Measurements from ENCODE around the gene RANBP9. TPM values are rescaled to one million over a fixed set of nuclear protein-coding genes. Genes with fewer than 3 reads are reported as not detected.

The RANBP9 gene
- total RNA-seq, 1 donor from 2014 or later = 72.0 TPM

- Mint-ChIP-seq H3K4me3 (ENCODE audit: unreplicated experiment) (no peak overlapping the region), H3K27ac (ENCODE audit: unreplicated experiment) (peak overlapping the region; percentile 14), H3K36me3 (ENCODE audit: low read depth) (no peaks in the 10 kb centered on the region), H3K9me3 (ENCODE audit: low read depth) (no peaks in the 10 kb centered on the region), H3K27me3 (ENCODE audit: low read depth) (no peaks in the 10 kb centered on the region), H3K4me1 (ENCODE audit: low read depth) (peaks cover 79% of the 10 kb centered on the region)
- no peak for DNase-seq (ENCODE audit: low spot score)
- TF ChIP-seq, protein P1, sequence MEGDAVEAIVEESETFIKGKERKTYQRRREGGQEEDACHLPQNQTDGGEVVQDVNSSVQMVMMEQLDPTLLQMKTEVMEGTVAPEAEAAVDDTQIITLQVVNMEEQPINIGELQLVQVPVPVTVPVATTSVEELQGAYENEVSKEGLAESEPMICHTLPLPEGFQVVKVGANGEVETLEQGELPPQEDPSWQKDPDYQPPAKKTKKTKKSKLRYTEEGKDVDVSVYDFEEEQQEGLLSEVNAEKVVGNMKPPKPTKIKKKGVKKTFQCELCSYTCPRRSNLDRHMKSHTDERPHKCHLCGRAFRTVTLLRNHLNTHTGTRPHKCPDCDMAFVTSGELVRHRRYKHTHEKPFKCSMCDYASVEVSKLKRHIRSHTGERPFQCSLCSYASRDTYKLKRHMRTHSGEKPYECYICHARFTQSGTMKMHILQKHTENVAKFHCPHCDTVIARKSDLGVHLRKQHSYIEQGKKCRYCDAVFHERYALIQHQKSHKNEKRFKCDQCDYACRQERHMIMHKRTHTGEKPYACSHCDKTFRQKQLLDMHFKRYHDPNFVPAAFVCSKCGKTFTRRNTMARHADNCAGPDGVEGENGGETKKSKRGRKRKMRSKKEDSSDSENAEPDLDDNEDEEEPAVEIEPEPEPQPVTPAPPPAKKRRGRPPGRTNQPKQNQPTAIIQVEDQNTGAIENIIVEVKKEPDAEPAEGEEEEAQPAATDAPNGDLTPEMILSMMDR (IDR thresholded peaks at IDR 0.05) = no peak
Observed at GRCh38 chr6:13662651-13663334, 48.8 kb downstream of the RANBP9 start.

- no peaks in the 10 kb centered on the region for H3K9me3 Mint-ChIP-seq (ENCODE audit: low read depth)
- peaks cover 75% of the 10 kb centered on the region for H3K4me1 Mint-ChIP-seq (ENCODE audit: low read depth)
- no peaks in the 10 kb centered on the region for H3K36me3 Mint-ChIP-seq (ENCODE audit: low read depth)
- H3K4me3 Mint-ChIP-seq (ENCODE audit: unreplicated experiment) = no peak overlapping the region
- H3K27me3 Mint-ChIP-seq (ENCODE audit: low read depth) = no peaks in the 10 kb centered on the region
- peak overlapping the region; percentile 7 for H3K27ac Mint-ChIP-seq (ENCODE audit: unreplicated experiment)
- TF ChIP-seq, protein P1 (IDR thresholded peaks at IDR 0.05) = no peak
- DNase-seq (ENCODE audit: low spot score) = no peak
Observed at GRCh38 chr6:13661647-13662046, 50.0 kb downstream of the RANBP9 start.

GRCh38 chr6:13660893-13661292 is 50.7 kb downstream of the RANBP9 start:
- DNase-seq (ENCODE audit: low spot score) = no peak
- Mint-ChIP-seq H3K4me1 (ENCODE audit: low read depth) (peaks cover 69% of the 10 kb centered on the region), H3K4me3 (ENCODE audit: unreplicated experiment) (no peak overlapping the region), H3K9me3 (ENCODE audit: low read depth) (no peaks in the 10 kb centered on the region), H3K27ac (ENCODE audit: unreplicated experiment) (peak overlapping the region; percentile 45), H3K27me3 (ENCODE audit: low read depth) (no peaks in the 10 kb centered on the region), H3K36me3 (ENCODE audit: low read depth) (no peaks in the 10 kb centered on the region)
- TF ChIP-seq, protein P1 (IDR thresholded peaks at IDR 0.05) = no peak

DNA sequence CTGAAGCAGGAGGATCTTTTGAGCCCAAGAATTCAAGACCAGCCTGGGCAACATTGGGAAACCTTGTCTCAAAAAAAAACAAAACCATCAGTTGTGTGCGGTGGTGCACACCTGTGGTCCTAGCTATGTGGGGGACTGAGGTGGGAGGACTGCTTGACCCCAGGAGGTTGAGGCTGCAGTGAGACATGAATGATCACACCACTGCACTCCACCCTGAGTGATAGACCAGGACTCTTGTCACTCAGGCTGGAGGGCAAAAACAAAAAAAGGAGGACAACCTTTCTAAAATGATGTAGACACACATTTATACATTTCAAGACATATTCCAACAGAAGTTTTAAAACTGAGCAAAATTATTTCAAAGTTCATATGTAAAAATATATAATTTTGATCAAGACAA is 51.4 kb downstream of the RANBP9 start:
- no peaks in the 10 kb centered on the region for H3K27me3 Mint-ChIP-seq (ENCODE audit: low read depth)
- peak overlapping the region; percentile 18 for H3K27ac Mint-ChIP-seq (ENCODE audit: unreplicated experiment)
- no peaks in the 10 kb centered on the region for H3K9me3 Mint-ChIP-seq (ENCODE audit: low read depth)
- DNase-seq (ENCODE audit: low spot score) = no peak
- no peak overlapping the region for H3K4me3 Mint-ChIP-seq (ENCODE audit: unreplicated experiment)
- TF ChIP-seq, protein P1 (IDR thresholded peaks at IDR 0.05) = no peak
- H3K4me1 Mint-ChIP-seq (ENCODE audit: low read depth) = peaks cover 65% of the 10 kb centered on the region
- H3K36me3 Mint-ChIP-seq (ENCODE audit: low read depth) = peaks cover 3% of the 10 kb centered on the region

- Mint-ChIP-seq H3K9me3 (ENCODE audit: low read depth) (no peaks in the 10 kb centered on the region), H3K27me3 (ENCODE audit: low read depth) (no peaks in the 10 kb centered on the region), H3K27ac (ENCODE audit: unreplicated experiment) (no peak overlapping the region), H3K4me3 (ENCODE audit: unreplicated experiment) (no peak overlapping the region), H3K36me3 (ENCODE audit: low read depth) (peaks cover 8% of the 10 kb centered on the region), H3K4me1 (ENCODE audit: low read depth) (peaks cover 37% of the 10 kb centered on the region)
- DNase-seq (ENCODE audit: low spot score) = no peak
- TF ChIP-seq, protein P1 (IDR thresholded peaks at IDR 0.05) = no peak
Observed at GRCh38 chr6:13655700-13656099, 55.9 kb downstream of the RANBP9 start.

Data from chondrocyte (in vitro differentiated cells).